ENCODE results near the gene TAC3.
"Not testable (repeated sequence)": the region's sequence is repeated elsewhere in the genome, so short reads cannot be mapped to it uniquely, and the experiment has no call there.

Gene TAC3

DNA sequence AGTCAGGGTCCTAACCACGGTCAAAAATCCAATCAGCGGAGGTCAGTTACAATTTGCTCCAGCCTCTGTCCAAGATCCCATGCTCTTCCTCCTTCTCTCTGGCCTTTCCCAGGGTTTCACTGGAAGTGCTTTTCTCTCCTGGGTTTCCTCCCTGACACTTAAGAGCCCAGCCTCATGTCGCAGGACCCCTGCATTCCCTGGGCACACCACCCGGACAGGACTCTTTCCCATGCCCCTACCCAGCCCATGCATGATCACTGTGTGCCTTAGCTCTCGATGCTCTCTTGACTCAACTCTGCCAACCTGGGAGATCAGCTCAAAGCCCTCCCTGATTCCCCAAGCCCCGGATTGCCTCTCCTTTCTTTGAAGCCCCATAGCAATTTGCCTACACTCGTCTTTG, 15.5 kb upstream of the TAC3 start:
- DNase-seq: no peak

DNA sequence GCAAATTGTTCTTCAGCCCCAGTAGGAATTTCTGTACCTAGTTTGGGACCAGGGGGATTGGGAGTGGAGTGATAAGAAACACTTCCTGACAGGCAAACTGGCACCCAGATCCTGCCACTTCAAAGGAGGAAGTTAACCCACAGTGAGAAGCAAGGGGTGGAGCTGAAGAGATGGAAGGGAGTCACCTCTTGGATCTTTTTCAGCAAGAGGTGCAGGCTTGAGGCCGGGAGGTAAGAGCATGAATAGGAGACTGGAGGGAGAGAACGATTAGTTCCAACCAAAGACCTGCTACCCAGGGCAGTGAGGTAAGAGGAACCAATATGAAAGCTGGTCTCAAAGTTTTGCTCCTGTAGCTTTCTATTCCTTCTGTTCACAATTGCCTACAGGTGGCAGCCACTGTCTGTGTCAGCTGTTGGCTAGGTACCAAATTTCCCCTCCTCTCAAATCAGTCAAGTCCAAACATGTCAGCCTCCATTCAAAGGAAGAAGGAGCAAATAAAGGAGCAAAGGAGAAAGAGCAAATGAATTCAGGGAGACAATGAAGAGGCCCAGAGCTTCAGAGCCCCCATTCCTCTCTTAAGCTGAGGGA, 14.9 kb upstream of the TAC3 start:
- peak; percentile 72 for DNase-seq

DNA sequence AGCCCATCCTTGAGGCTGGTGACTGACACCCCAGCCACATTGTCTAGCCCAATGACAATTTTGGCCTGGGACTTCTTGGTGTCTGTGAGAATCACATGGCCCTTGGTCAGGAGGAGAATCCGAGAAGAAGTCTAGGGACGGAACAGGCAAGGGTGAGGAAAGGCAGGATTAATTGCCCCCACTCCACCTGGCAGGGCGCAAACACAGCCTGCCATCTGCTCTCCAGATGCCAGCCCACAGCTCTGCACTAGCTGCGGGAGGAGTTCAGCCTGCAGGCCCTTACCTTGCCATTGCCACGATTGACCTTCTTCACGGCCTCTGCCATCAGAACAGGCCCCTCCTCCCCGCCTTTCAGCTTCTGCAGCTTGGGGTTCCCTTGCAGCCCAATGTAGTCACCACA, 13.1 kb upstream of the TAC3 start:
- no peak for DNase-seq

DNA sequence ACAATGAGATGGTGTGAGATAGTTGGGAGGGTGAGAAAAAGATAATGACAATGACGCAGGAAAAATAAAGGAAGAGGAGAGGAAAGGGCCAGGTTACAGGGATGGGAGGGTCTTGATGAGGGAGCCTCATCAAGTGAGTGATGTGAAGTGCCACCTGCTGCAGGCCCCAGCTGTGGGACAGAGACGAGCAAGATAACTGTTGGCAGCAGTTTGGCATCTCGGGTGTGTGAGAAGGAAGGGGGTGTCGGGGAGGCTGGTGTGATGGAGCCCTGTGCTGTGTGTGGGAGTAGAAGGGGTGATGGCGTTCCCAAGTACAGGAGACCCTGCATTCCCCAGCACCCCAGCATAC, 11.4 kb upstream of the TAC3 start:
- DNase-seq: peak; percentile 53

DNA sequence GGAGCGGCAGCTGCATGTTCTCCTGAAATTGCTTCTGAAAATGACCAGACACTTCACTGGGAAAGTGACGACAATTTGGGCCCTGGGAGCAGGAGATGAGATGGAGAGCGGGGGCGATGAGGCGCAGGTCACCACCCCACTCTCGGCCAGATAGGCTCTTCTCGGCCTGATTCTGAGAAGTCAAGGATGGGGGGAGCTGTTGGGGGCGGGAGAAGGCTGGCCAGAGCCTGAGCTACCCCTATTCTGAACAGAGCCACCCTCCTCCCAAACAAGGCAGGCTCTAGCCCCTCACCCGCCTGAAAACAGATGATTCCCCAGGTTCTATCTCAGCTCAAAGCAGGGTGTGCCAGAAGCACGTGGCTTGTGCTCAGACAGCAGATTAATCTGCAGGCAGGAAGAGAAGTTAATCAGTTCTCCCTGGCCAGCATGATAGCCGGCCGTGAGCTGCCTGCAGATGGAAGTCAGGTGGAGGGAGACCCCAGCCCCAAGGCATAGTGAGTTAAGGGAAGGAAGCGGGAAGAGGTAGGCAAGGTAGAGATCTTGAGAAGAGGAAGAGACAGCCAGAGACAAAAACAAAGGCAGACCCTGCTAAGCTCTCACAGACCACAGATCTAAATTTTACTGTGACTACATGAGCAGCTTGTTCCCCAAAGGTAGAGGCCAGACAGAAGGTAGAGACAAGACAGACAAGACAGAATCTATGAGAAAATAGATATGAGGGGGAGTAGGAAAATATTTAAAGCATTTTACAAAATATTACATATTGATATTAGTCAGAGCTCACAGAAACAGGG, 10.9 kb upstream of the TAC3 start:
- peak; percentile 60 for DNase-seq

DNA sequence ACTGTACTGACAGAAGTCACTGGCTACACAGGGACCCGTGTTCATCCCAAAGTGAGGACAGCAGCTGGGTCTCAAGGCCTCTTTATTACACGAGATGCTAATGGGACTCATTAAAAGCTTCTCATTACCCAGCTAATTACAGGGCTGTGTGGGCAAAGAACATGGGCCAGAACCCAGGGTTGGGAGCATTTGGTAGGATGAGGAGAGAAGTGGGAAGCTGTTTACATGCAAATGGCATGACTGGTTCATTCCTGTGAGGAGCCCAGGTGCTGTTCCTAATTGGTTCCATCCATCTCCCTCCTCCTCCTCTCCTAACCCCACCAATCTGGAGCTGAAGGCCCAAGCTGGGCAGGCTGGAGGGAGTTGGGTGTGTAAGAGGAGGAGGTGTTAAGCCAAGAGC, 8.9 kb upstream of the TAC3 start:
- DNase-seq: no peak

DNA sequence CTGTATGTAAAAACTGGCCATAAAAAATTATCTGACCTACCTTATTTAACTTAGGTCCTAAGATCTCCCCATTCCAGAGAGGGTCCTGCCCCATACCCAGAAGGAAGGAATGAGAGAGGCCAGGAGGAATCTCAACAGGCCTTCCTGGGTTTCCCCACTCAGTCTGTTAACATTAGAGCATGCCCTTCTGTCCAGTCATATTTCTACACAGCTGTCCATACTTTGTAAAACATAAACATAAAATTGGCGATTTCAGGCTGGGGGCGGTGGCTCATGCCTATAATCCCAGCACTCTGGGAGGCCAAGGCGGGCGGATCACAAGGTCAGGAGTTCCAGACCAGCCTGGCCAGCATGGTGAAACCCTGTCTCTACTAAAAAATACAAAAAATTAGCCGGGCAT, 6.0 kb upstream of the TAC3 start:
- not testable (repeated sequence) for DNase-seq

DNA sequence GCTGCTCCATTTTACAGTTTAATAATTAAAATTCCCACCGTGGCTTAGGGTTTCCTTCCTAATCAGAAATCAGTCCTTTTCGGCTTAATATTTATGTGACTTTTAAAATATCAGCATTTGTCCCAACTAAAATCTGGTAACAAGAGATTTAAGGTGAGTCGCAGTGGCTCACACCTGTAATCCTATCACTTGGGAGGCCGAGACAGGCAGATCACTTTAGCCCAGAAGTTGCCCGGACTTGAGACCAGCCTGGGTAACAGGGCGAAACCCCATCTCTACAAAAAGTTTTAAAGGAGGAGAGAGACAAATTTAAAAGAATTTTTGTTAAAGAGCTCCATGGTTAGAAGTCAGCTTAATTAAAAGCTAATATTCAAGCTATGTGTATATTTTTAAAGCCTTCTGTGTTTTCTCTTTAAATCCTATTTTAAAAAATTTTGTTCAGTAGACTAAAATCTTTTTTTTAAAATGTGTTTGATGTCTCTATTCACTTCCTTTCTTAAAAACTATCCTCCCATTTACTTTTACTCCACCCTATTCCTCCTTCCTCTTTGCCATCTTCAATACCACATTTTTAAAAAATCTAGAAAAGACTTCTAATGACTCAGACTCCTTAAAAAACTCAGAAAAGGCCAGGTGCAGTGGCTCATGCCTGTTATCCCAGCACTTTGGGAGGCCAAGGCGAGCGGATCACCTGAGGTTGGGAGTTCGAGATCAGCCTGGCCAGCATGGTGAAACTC, 3.8 kb upstream of the TAC3 start:
- DNase-seq: no peak

DNA sequence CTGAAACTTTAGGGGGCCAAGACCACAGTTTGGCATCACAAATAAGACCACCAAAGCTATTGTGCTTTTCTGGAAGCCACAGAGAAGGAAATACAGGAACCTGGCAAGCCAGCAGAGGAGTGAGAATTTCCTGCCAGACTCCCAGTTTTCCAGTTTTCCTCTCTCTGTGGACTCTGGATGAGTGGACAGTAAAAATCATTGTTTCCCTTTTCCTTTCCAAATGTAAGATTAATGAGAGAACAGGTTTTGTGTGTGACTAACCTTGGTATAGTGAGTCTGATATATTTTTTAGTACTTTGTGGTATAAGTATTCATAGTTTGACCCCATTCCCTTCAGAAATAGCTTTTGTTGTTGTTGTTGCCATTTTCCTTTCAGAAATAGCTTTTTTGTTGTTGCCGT, 2.6 kb upstream of the TAC3 start:
- no peak for DNase-seq

DNA sequence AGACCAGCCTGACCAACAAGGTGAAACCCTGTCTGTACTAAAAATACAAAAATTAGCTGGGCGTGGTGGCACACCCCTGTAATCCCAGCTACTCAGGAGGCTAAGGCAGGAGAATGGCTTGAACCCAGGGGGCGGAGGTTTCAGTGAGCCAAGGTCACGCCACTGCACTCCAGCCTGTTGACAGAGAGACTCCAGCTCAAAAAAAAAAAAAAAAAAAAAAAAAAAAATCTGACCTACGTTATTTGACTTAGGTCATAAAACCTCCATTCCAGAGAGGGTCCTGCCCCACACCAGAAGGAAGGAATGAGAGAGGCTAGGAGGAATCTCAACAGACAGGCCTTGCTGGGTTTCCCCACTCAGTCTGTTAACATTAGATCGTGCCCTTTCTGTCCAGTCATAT, 2.0 kb upstream of the TAC3 start:
- DNase-seq: not testable (repeated sequence)

DNA sequence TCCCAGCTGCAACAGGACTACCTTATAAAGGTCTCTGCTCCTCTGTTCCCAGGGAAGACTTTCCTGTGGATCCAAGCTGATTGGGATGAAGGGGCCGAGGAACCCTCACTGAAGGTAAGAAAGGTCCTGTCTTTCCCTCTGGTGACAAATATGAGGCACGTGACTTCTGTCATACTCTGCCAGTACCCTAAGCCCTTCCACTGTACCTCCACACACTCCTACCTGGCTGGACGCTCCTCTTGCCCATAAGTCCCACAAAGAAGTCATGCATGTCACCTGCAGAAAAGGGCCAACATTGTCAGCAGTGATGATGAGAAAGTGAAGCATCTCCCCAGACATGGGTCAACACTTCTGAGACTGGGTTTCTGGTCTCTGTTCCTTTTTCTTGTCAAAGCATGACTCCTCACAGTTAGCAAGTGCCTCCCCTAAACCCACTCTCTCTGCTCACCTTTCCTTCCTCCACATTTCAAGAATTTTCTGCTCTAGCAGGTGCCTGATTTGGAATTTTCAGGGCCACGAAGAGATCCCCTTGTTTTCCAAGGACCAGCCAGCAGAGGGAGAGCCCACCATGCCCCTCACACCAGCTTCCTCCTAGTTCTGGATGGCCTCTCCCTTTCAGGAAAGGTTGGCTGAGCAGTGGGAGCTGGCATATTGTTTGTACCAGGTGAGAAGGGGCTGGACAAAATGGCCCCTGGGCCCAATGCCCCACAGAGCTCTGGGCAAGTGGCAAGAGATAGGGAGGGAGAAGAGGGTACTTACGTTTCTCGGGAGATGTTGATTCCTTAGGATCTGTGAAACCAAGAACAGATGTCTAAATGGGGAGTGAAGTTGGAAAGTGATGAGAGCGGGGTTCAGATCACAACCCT, 3.5 kb downstream of the TAC3 start:
- DNase-seq: no peak

DNA sequence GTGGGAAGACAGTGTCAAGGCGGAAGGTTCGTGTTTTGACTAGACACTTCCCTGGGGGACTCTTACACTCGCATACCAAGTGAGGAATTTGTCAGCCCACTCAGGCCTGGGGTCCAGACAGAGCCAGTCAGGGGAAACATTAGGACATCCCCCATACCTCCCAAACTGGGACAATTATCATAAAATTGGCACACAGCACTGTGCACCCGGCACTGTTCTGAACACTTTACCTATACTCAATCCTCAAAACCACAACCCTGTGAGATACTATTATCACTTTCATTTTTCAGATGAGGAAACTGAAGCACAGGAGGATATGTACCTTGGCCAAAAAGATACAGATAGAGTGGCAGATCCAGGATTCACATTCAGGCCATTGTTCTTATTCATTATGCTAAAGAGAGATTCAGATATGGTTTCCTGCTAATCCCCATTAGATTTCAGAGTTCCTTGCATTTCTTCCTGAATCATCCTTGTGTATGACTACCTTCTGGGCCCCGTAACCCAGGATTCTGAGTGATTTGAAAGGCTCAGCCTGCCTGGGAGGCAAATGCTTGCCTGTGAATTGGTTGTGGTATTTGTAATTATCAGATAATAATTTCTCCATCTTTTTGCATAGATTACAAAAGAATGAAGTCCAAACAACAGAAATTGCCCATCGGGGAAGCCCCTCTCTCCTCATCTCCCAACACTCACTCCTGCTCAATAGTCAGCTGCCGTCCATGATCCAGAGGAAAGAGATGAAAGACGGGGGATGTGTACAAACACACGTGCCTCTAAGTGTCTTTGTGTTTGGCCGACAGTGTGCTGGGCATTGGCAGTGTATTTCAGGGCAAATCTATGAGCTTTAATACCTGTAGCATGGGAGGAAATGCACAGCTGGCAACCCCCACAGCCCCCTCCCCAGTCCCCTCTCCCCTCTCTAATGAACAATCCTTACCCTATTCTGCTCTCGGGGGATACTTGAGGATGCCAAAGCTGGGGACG, 4.6 kb downstream of the TAC3 start:
- no peak for DNase-seq

DNA sequence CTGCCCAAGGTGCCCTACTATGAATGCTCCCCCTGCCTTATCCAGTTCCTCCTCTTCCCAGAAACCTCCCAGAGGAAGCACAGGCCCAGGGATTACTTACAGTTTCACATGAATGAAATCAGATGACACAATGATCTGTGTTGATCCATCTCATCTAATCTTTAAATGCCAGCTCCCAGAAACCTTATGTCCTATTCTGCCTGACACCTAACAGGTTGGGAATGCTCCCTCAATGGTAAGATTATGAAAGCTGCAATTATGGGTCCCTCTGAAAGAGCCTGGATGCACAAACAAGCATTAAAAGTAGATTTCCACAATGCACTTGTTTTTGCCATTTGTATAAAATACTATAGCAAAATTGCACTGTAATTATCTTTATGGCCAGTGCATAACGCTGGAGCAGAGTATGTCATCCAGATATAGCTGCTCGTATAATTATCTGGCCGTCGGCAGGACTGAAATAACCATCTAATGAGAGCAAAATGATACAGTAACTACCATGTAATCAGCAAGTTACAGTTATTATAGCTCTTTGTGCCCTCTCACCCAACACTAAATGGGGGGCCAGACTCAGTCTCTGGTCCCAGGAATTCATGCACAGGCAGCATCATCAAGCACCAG, 5.6 kb downstream of the TAC3 start:
- no peak for DNase-seq

DNA sequence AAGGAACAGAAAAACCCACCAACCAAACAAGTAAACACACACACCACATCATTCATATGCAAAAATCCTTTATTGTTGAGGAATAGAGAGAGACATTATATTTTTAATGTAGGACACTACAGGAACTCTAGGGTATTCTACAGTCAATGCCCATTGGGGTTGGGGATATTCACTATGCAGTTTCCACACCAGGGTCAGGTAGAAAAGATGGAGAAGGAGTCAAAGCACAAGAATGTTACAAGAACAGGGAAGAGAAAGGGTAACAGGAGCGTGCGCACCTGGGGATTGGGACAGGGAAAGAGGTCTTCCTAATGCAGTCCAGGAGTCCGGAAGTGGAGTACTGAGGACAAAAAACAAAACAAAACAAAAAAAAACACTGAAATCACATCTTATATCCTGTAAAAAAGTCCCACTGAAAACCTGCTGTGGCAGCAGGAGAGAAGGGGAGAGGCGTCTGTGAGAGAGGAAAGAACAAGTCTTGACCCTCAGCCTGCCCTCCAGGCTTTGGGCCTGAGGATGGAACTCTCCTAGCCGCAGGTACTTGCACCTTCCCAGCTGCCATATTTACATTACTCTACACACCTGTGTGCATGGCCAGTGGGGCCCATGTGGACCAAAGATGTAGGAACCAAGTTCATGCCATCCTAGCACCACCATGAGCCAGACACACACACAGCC, 6.2 kb downstream of the TAC3 start:
- DNase-seq: no peak

DNA sequence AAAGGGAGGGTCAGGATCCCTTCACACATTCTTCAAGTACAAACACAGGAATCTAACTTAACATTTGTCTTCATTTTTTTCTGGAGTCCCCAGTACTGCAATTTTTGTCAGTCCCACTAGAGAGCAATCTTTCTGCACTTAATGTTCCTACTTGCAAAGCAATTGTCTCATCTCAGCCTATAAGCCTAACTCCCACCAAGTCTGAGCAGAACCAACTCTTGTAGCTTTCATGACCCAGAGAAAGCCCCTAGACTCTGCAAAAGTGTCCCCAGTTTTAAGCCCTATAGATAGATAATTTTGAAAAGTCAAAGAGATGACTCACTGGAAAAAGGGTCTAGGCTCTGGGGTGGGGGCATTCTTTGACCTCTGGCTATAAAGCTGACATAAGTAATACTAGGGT, 8.2 kb downstream of the TAC3 start:
- peak; percentile 90 for DNase-seq

DNA sequence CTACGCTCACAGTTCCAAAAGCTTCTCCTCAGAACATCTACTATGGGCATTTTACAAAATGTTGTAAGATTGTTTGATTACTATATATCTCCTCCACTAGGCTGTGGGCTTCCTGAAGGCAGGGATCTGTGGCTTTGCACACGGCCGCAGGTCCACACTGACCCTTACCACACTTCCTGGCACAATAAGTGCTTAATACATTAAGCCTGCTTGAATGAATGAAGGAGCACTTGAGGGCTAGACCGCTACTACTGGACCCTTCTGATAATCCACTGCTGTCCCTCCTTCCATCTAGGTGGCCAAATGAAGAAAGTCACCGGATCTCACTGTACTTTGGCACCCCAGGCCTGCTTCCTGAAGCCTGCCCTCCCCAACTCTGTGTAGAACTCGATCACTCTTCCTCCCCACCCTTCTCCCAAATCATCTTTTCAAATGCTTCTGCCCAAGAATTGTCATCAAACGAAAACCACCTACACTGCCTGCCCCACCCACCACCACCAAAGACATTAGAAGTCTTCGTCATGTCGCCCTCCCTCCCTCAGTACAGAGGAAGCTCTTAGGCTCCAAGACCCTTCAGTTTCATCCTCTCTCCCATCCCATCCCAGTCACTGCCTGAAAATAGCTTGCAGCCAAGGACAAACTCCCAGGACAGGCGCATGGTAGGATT, 9.4 kb downstream of the TAC3 start:
- peak; percentile 69 for DNase-seq

DNA sequence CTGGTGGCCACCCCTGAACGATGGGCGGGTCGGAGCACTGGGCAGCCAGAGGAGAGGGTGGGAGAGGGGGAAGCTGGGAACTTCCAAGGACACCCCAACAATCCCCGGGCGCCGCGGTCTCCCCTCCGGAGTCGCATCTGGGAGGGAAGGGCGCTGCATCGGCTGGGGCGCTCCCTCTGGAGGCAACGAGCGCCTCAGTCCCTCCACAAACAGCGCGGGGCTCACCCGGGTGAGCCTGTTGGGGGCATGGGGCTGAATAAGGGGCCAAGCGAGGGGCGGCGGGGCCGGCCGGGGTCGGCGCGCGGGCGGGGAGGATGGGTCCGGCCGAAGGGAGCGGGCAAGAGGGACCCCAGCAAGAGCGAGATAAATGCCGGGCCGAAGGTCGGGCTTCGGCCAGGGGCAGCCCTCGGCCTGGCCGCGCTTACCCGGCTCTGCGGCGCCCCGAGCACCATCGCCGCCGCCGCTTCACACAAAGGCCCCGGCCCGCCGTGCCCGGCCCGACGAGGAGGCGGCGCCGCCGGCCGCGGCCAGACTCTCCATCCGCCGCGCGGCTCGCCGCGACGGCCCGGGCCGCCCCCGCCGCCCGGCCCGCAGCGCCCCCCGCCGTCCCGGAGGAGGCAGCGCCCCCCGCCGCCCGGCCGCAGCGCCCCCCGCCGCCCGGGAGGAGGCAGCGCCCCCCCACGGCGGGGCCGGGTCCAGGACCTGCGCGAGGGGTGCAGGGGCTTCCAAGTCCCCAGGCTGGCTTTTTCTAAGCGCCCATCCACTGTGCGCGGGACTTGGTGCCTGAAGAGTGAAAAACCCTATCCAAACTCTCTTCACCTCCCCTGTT, 10.1 kb downstream of the TAC3 start, which contains the start of gene ZBTB39:
Gene ZBTB39 (minus strand): TSS at position 567 of the 829 bp plus-strand sequence. CDS start 1,629 bp downstream, outside the sequence.
- peak; percentile 86 for DNase-seq

DNA sequence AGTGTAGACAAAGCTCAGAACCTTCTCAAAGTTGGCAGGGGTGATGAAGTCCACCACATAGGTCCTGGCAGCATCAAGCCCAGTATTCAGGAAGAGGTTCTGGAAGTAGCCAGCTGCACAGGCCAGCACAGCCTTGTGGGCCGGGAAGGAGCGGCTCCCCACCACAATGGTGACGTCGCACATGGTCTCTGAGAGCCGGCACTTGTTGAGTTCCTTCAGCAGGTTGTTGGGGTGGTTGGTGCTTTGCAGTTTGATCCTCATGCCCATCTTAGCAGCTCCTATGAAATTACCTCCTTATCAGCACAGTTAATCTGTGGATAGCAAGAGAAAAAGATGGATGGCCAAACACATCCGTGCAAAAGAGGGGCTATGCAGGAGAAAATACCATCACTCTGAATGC, 11.7 kb downstream of the TAC3 start:
- no peak for DNase-seq

DNA sequence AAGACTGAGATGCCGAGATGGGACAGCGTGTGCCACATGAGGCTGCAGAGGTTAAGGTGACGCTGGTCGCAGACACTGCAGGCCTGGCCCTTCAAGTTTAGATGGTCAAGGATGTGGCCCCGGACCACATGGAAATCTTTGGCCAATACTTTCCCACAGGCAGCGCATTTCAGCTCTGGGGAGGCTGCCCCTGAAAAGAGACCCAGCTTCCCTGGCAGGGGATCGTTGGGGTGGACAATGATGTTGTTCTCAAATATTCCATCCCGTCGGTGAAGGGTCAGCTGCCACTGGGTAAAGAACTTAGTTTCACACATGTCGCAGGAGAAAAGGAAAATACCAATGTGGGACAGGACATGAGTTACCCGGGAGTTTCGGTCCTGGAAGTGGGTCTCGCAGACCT, 12.9 kb downstream of the TAC3 start:
- no peak for DNase-seq
